ENCODE results near the gene OLIG2. TPM values are rescaled to one million over a fixed set of nuclear protein-coding genes. Genes with fewer than 3 reads are reported as not detected.

Gene OLIG2
- total and polyA plus RNA-seq, 2 of the 4 experiments (the other 2 are of a cell fraction) = not detected

- H3K9ac ChIP-seq (ENCODE audit: low read depth, low read length) = no peak overlapping the region
- no peak overlapping the region for H3K14ac ChIP-seq (replicated peaks; ENCODE audit: low read depth, low read length)
- no peak overlapping the region for H2BK5ac ChIP-seq (ENCODE audit: low read depth, low read length, poor library complexity, severe bottlenecking)
- no peak for DNase-seq
- H4K8ac ChIP-seq (ENCODE audit: low read depth in 2 of 2, low read length in 2 of 2) = no peak overlapping the region
- POLR2A ChIA-PET (ENCODE audit: unreplicated experiment) = no interaction called here
- no peak overlapping the region for H2BK15ac ChIP-seq (ENCODE audit: low read depth, low read length)
- no peak overlapping the region for H4K91ac ChIP-seq (ENCODE audit: insufficient read depth, low read depth, low read length)
- no peak overlapping the region for H3K23ac ChIP-seq (ENCODE audit: low read depth, low read length)
- no peaks in the 10 kb centered on the region for H3K4me1 ChIP-seq (ENCODE audit: control insufficient read depth, insufficient read depth, low read length)
- H3K9me1 ChIP-seq (ENCODE audit: insufficient read depth, low read length) = no peaks in the 10 kb centered on the region
- no peak overlapping the region for H3K4me3 ChIP-seq (ENCODE audit: insufficient read depth, low read depth, low read length)
- dilution Hi-C loops (cut with HindIII; ENCODE audit: low sequenced_read_pairs, unreplicated experiment) (no loop called here), in situ Hi-C loops (cut with MboI; ENCODE audit: low sequenced_read_pairs) (loop anchor here (25.0 kb wide), 1 partner anchor 483 kb away; no protein-coding TSS in a partner anchor), intact Hi-C loops (cut with micrococcal nuclease) (loop anchor here (10.0 kb wide), 1 partner anchor 325 kb away; no protein-coding TSS in a partner anchor)
- no peak overlapping the region for H3K4me2 ChIP-seq (ENCODE audit: low read depth, low read length)
- no peak overlapping the region for H3K56ac ChIP-seq (ENCODE audit: extremely low read depth, insufficient read depth, low read length)
- H2AFZ ChIP-seq (replicated peaks; ENCODE audit: low read length, poor library complexity) = no peak overlapping the region
- H2AK9ac ChIP-seq (replicated peaks; ENCODE audit: low read depth, low read length, poor library complexity) = no peak overlapping the region
- H3K79me1 ChIP-seq (ENCODE audit: low read depth in 1 of 2, low read length in 2 of 2) = no peaks in the 10 kb centered on the region
- CTCF ChIA-PET = no interaction called here
- no peak for ATAC-seq (ENCODE audit: low read depth)
- H2BK20ac ChIP-seq (ENCODE audit: low read depth, low read length) = no peak overlapping the region
- H3K9me3 ChIP-seq (ENCODE audit: control insufficient read depth, insufficient read depth, low read length) = no peaks in the 10 kb centered on the region
- no peak overlapping the region for H4K5ac ChIP-seq (ENCODE audit: low read depth, low read length)
- H3K18ac ChIP-seq (ENCODE audit: low read depth, low read length) = no peak overlapping the region
- no peak overlapping the region for H3K27ac ChIP-seq (ENCODE audit: insufficient read depth, low read length)
- no peak overlapping the region for H2AK5ac ChIP-seq (ENCODE audit: low read depth, low read length)
- H4K20me1 ChIP-seq (ENCODE audit: insufficient read depth, low read length) = no peaks in the 10 kb centered on the region
- TF ChIP-seq, protein P1, sequence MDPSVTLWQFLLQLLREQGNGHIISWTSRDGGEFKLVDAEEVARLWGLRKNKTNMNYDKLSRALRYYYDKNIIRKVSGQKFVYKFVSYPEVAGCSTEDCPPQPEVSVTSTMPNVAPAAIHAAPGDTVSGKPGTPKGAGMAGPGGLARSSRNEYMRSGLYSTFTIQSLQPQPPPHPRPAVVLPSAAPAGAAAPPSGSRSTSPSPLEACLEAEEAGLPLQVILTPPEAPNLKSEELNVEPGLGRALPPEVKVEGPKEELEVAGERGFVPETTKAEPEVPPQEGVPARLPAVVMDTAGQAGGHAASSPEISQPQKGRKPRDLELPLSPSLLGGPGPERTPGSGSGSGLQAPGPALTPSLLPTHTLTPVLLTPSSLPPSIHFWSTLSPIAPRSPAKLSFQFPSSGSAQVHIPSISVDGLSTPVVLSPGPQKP (IDR thresholded peaks at IDR 0.05; ENCODE audit: borderline replicate concordance, low read depth, low read length) = no peak
- no peak for TF ChIP-seq POLR2A (IDR thresholded peaks at IDR 0.05; ENCODE audit: low read depth, low read length)
- TF ChIP-seq BHLHE40 (IDR thresholded peaks at IDR 0.05; ENCODE audit: low read depth, low read length) = no peak
- TF ChIP-seq CHD1 (IDR thresholded peaks at IDR 0.05; ENCODE audit: low read depth, low read length) = no peak
- no peak for TF ChIP-seq CTCF (conservative IDR thresholded peaks at IDR 0.05; ENCODE audit: low read depth, low read length)
- TF ChIP-seq FOS (IDR thresholded peaks at IDR 0.05; ENCODE audit: low read depth, low read length) = no peak
- TF ChIP-seq, protein P2, sequence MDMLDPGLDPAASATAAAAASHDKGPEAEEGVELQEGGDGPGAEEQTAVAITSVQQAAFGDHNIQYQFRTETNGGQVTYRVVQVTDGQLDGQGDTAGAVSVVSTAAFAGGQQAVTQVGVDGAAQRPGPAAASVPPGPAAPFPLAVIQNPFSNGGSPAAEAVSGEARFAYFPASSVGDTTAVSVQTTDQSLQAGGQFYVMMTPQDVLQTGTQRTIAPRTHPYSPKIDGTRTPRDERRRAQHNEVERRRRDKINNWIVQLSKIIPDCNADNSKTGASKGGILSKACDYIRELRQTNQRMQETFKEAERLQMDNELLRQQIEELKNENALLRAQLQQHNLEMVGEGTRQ (IDR thresholded peaks at IDR 0.05; ENCODE audit: low read depth, low read length) = no peak
- no peak for TF ChIP-seq MAFK (IDR thresholded peaks at IDR 0.05; ENCODE audit: low read depth, low read length)
- TF ChIP-seq RFX5 (IDR thresholded peaks at IDR 0.05; ENCODE audit: low read depth, low read length) = no peak
- no peak for TF ChIP-seq NFE2L2 (IDR thresholded peaks at IDR 0.05; ENCODE audit: low read depth, low read length)
- TF ChIP-seq MAZ (IDR thresholded peaks at IDR 0.05; ENCODE audit: borderline replicate concordance, low read depth, low read length) = no peak
- no peaks in the 10 kb centered on the region for H3K36me3 ChIP-seq (ENCODE audit: control insufficient read depth, insufficient read depth, low read length)
- no peak overlapping the region for H3K4ac ChIP-seq (ENCODE audit: low read depth, low read length)
- H3K27me3 ChIP-seq (ENCODE audit: control insufficient read depth, insufficient read depth, low read length) = peaks cover 18% of the 10 kb centered on the region
- H2BK120ac ChIP-seq (ENCODE audit: low read depth, low read length) = no peak overlapping the region
- no TSS peak for BruUV-seq (replicated peaks)
- WGBS, 2 experiments (ENCODE audit: extremely low coverage in 2 of 2, insufficient read length in 1 of 2) = 100% methylated on average over 1 of the region's 2 CpGs; no CpG with 5 or more reads in 1 of the 2 experiments
Measured at GRCh38 chr21:32979598-32980268, 46.0 kb upstream of the OLIG2 start.
